Suppressor macrophage (primary cell): Measurements from ENCODE around the gene ATXN1L.
A peak's percentile ranks its signal among the peaks of the same experiment; 100 is the strongest.
"Not testable (repeated sequence)": the region's sequence is repeated elsewhere in the genome, so short reads cannot be mapped to it uniquely, and the experiment has no call there.

ENCODE experiments used
- DNase-seq, 4 experiments: peaks; one replicate each; pipeline ENCODE4 v3.0.0-alpha.2; 2020 to 2022

Gene ATXN1L

GRCh38 chr16:71894921-71895678, 49.3 kb downstream of the ATXN1L start, which contains the start of gene IST1:
IST1 (plus strand) TSS chr16:71895531; CDS start chr16:71915641, 20,110 bp downstream.
- peak; percentile 99 to 100 (median 99) for DNase-seq

- peak; percentile 16 to 57 (median 52) for DNase-seq
These were observed 50.0 kb downstream of the ATXN1L start for GRCh38 chr16:71895679-71896365.

GRCh38 chr16:71896764-71897368, 51.1 kb downstream of the ATXN1L start:
- DNase-seq = no peak

GRCh38 chr16:71899171-71899570, 53.4 kb downstream of the ATXN1L start:
- DNase-seq = no peak

GRCh38 chr16:71902656-71903365, 57.0 kb downstream of the ATXN1L start:
- no peak for DNase-seq

GRCh38 chr16:71903608-71904007, 57.8 kb downstream of the ATXN1L start:
- no peak for DNase-seq

GRCh38 chr16:71904239-71904638, 58.5 kb downstream of the ATXN1L start:
- DNase-seq = no peak

GRCh38 chr16:71905765-71906164, 60.0 kb downstream of the ATXN1L start:
- DNase-seq = not testable (repeated sequence)
